Measurements from ENCODE around the gene LZTR1. TPM values are rescaled to one million over a fixed set of nuclear protein-coding genes. Genes with fewer than 3 reads are reported as not detected.
"Not testable (repeated sequence)": the region's sequence is repeated elsewhere in the genome, so short reads cannot be mapped to it uniquely, and the experiment has no call there.

Gene LZTR1
- total RNA-seq, 4 donors from 2014 or later = 18.2 to 73.7 (median 56.1) TPM

DNA sequence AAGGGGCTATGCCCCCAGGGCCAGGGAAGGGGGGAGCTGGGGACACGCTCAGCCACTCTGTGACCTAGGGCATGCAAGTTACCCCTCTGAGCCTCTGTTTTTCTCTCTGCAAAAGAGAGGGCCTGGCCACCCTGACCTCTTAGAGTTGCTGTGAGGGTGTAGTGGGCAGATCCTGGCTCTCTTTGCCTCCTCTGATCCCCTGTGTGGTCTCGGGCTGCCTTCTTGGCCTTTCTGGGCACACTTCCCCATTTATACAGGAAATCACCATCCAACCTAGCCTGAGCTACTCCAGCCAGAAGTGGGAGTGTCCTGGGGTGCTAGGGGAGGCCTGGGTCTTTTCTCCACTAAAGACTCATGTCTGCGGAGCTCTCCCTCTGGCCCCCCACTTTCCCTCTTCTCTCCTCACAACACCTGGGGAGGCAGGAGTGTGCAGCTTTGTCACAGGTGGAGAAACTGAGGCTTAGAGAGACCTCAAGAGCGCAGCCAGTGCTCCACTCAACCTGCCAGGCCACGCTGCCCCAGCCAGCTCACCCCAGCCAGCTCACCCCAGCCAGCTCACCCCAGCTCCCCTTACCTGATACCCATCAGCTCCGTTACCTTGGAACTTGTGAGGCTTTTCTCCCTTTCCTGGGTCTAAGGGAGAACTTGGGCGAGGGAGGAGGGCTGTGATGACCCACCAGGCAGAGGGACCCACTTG, 13.7 kb upstream of the LZTR1 start:
- Histone ChIP-seq H3K4me3 (no peak overlapping the region), H3K27ac (no peak overlapping the region), H3K4me1 (no peaks in the 10 kb centered on the region), H3K27me3 (peaks cover 0 to 11% of the 10 kb centered on the region in 2 donors), H3K9me3 (no peaks in the 10 kb centered on the region), H3K36me3 (no peaks in the 10 kb centered on the region)
- intact Hi-C loops (cut with DNase I; ENCODE audit: low total_unique reads) = no loop called here
- TF ChIP-seq POLR2A (IDR thresholded peaks at IDR 0.05) = no peak
- TF ChIP-seq, protein P1, sequence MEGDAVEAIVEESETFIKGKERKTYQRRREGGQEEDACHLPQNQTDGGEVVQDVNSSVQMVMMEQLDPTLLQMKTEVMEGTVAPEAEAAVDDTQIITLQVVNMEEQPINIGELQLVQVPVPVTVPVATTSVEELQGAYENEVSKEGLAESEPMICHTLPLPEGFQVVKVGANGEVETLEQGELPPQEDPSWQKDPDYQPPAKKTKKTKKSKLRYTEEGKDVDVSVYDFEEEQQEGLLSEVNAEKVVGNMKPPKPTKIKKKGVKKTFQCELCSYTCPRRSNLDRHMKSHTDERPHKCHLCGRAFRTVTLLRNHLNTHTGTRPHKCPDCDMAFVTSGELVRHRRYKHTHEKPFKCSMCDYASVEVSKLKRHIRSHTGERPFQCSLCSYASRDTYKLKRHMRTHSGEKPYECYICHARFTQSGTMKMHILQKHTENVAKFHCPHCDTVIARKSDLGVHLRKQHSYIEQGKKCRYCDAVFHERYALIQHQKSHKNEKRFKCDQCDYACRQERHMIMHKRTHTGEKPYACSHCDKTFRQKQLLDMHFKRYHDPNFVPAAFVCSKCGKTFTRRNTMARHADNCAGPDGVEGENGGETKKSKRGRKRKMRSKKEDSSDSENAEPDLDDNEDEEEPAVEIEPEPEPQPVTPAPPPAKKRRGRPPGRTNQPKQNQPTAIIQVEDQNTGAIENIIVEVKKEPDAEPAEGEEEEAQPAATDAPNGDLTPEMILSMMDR (IDR thresholded peaks at IDR 0.05) = no peak
- DNase-seq = no peak

DNA sequence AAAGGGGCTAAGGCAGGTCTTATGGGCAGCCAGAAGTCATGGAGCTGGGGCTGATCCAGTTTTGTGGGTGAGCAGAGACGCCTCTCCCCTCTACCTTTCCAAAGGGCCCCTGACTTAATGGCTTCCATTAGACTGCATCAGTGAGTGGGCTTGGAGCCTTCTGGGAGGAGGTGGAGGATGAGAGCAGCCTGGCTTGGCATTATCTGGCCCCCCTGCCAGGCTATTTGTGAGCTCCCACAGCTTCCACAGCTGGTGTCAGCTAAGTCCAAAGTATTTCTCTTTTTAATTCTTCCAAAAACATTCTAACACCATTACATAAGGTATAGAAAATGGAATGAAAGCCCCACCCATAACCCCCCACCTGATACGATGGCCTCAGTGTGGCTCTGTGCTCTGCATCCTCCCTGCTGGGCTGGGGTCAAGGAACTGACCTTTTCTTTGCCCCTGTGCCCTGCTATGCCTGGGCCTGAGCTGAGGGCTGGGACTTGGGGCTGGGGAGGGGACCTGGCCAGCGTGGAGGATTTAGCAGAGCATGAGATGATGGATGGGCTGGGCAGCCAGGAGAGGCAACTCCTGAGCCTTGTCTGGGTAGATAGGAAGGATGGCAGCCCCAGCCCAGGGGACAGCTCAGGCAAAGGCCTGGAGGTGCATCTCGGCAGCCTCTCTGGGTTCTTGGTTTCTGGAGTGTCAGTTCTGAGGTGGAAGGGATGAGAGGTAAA, 11.0 kb upstream of the LZTR1 start:
- no peak for DNase-seq
- Histone ChIP-seq H3K4me1 (no peaks in the 10 kb centered on the region), H3K9me3 (no peaks in the 10 kb centered on the region), H3K4me3 (no peak overlapping the region), H3K36me3 (no peaks in the 10 kb centered on the region), H3K27me3 (no peaks in the 10 kb centered on the region), H3K27ac (no peak overlapping the region)
- intact Hi-C loops (cut with DNase I; ENCODE audit: low total_unique reads) = no loop called here
- no peak for TF ChIP-seq POLR2A (IDR thresholded peaks at IDR 0.05)
- TF ChIP-seq, protein P1 (IDR thresholded peaks at IDR 0.05) = no peak

DNA sequence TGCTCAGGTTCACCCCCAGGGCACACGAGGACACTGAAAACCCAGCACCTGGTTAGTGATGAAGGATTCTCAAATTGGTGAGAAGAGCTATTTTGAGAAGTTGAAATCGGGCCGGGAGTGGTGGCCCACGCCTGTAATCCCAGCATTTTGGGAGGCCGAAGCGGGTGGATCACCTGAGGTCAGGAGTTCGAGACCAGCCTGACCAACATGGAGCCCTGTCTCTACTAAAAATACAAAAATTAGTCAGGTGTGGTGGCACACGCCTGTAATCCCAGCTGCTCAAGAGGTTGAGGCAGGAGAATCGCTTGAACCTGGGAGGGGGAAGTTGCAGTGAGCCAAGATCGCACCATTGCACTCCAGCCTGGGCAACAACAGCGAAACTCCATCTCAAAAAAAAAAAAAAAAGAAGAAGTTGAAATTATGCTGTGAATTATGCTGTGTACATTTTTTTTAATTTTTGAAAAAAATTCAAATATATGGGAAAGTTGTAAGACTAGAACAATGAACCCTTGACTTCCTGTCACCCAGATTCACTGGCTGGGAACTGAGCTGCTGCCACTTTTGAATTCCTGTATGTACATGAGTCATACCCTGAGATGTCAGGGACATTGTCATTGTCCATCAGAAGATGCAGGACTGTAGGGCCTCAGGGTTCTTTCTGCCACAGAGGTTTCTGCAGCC, 9.9 kb upstream of the LZTR1 start:
- DNase-seq; intact Hi-C loops (cut with DNase I; ENCODE audit: low total_unique reads); H3K9me3 ChIP-seq; H3K27ac ChIP-seq; H3K4me1 ChIP-seq; H3K27me3 ChIP-seq; H3K36me3 ChIP-seq; H3K4me3 ChIP-seq: not testable (repeated sequence)

DNA sequence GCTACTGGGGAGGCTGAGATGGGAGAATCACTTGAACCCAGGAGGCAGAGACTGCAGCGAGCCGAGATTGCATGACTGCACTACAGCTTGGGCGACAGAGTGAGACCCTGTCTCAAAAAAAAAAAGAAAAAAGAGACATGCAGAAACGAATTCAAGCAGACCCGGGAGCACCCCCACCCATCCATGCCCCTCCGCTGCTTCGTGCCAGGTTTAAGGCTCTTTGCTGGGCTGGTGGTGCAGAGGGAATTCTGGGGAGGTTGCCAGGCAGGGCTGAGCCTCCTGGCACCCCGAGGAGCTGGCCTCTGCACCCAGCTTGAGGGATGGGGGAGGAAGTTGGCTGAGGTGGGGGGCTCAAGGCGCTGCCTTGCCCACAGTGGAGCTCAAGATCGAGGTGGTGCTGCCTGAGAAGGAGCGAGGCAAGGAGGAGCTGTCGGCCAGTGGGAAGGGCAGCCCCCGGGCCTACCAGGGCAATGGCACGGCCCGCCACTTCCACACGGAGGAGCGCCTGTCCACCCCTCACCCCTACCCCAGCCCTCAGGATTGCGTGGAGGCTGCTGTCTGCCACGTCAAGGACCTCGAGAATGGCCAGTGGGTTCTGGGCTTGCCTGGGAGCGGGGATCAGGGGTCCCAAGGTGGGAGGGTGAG, 9.0 kb upstream of the LZTR1 start:
- H3K9me3 ChIP-seq = no peaks in the 10 kb centered on the region
- TF ChIP-seq, protein P1 (IDR thresholded peaks at IDR 0.05) = no peak
- TF ChIP-seq POLR2A (IDR thresholded peaks at IDR 0.05) = no peak

DNA sequence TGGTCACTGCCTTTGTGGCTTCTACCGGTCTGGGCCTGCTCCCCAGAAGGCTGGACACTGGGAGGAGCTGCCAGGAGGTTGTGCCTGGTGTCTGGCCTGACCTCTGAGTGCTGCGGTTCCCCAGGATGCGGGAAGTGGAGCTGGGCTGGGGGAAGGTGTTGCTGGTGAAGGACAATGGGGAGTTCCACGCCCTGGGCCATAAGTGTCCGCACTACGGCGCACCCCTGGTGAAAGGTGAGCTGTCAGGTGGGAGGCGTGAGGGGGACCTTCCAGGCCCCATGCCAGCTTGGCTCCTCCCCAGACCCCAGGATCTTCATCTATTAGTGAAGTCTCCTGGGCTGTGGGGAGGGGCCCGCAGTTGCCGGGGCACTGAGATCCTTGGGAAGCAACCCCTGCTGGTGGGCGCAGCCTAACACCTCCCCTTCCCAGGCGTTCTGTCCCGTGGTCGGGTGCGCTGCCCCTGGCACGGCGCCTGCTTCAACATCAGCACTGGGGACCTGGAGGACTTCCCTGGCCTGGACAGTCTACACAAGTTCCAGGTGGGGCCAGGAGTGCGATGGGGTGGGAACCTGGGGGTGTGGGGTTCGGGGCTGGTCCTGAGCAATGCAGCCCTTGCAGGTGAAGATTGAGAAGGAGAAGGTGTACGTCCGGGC, 8.3 kb upstream of the LZTR1 start:
- Histone ChIP-seq H3K4me1 (no peaks in the 10 kb centered on the region), H3K27me3 (no peaks in the 10 kb centered on the region), H3K27ac (no peak overlapping the region), H3K4me3 (no peak overlapping the region), H3K9me3 (no peaks in the 10 kb centered on the region), H3K36me3 (no peaks in the 10 kb centered on the region)
- DNase-seq = no peak
- intact Hi-C loops (cut with DNase I; ENCODE audit: low total_unique reads) = no loop called here
- no peak for TF ChIP-seq POLR2A (IDR thresholded peaks at IDR 0.05)
- TF ChIP-seq, protein P1 (IDR thresholded peaks at IDR 0.05) = no peak

More for the DNA sequence above, 9.0 kb upstream of the LZTR1 start:
- Histone ChIP-seq H3K36me3 (no peaks in the 10 kb centered on the region), H3K27me3 (no peaks in the 10 kb centered on the region), H3K4me1 (no peaks in the 10 kb centered on the region), H3K4me3 (no peak overlapping the region), H3K27ac (no peak overlapping the region)
- intact Hi-C loops (cut with DNase I; ENCODE audit: low total_unique reads) = no loop called here
- DNase-seq = no peak

Data from uterus (tissue), 4 donors.